GM06990 (cell line): Measurements from ENCODE around the gene FHIT.
A peak's percentile ranks its signal among the peaks of the same experiment; 100 is the strongest.

Experiments
- DNase-seq: peaks from one replicate; pipeline ENCODE4 v3.0.0-alpha.2; 2011; ENCODE audit not compliant: insufficient read length; ENCODE audit errors: extremely low read depth
- H3K27me3 ChIP-seq: replicated peaks from 2 replicates; pipeline ENCODE4 v1.6.0; 2011; ENCODE audit warnings: low read length; ENCODE audit not compliant: control insufficient read depth, insufficient read depth
- H3K36me3 ChIP-seq: 2 replicates; pipeline ENCODE4 v1.5.1; 2011; ENCODE audit warnings: low read length; ENCODE audit not compliant: control insufficient read depth, insufficient read depth
- H3K4me3 ChIP-seq: replicated peaks from 2 replicates; pipeline ENCODE4 v1.5.1; 2011; ENCODE audit warnings: low read depth, mild to moderate bottlenecking, control low read depth, low read length
- CTCF ChIP-seq: IDR thresholded peaks from 2 replicates; pipeline ENCODE4 v1.5.1; 2011; ENCODE audit warnings: low read length, control low read depth, mild to moderate bottlenecking, inconsistent platforms; ENCODE audit not compliant: insufficient read depth, poor library complexity, severe bottlenecking

Gene FHIT

GRCh38 chr3:60574046-60574769 is 677.0 kb downstream of the FHIT start:
- TF ChIP-seq CTCF, result no peak
- DNase-seq, result no peak
- H3K27me3 ChIP-seq, result no peaks in the 10 kb centered on the region; the same call in 1 of the 2 replicates
- no peak overlapping the region for H3K4me3 ChIP-seq
- H3K36me3 ChIP-seq, result no peaks in the 10 kb centered on the region

- H3K4me3 ChIP-seq, result no peak overlapping the region
- DNase-seq, result no peak
- no peak for TF ChIP-seq CTCF
- no peaks in the 10 kb centered on the region; the same call in 1 of the 2 replicates for H3K27me3 ChIP-seq
- H3K36me3 ChIP-seq, result no peaks in the 10 kb centered on the region
Measured at GRCh38 chr3:60573494-60573893, 677.8 kb downstream of the FHIT start.

- Histone ChIP-seq H3K27me3 (no peaks in the 10 kb centered on the region; the same call in 1 of the 2 replicates), H3K36me3 (no peaks in the 10 kb centered on the region), H3K4me3 (no peak overlapping the region)
- no peak for TF ChIP-seq CTCF
- no peak for DNase-seq
Measured at GRCh38 chr3:60571511-60571910, 679.7 kb downstream of the FHIT start.

GRCh38 chr3:60557122-60557521 is 694.1 kb downstream of the FHIT start:
- H3K4me3 ChIP-seq, result no peak overlapping the region
- no peaks in the 10 kb centered on the region for H3K27me3 ChIP-seq
- no peak for TF ChIP-seq CTCF
- DNase-seq, result no peak
- no peaks in the 10 kb centered on the region for H3K36me3 ChIP-seq

- no peak for TF ChIP-seq CTCF
- H3K4me3 ChIP-seq, result no peak overlapping the region
Measured at GRCh38 chr3:60555686-60556354, 695.4 kb downstream of the FHIT start.

More at GRCh38 chr3:60555686-60556354, 695.4 kb downstream of the FHIT start:
- H3K27me3 ChIP-seq, result no peaks in the 10 kb centered on the region
- DNase-seq, result peak; percentile 42
- no peaks in the 10 kb centered on the region for H3K36me3 ChIP-seq
